ENCODE measurements around the gene PLCG2. TPM values are rescaled to one million over a fixed set of nuclear protein-coding genes. Genes with fewer than 3 reads are reported as not detected.

PLCG2 gene
- total RNA-seq, 2 donors from 2014 or later: 11.6 to 30.9 TPM

GRCh38 chr16:81936209-81937000, 157.3 kb downstream of the PLCG2 start:
- H3K36me3 ChIP-seq: no peaks in the 10 kb centered on the region
- H3K27me3 ChIP-seq (replicated peaks; ENCODE audit: insufficient read depth): no peaks in the 10 kb centered on the region
- no peaks in the 10 kb centered on the region for H3K9me3 ChIP-seq
- DNase-seq (ENCODE audit: low spot score) (no peak), ATAC-seq (ENCODE audit: insufficient number of reproducible peaks, low FRiP score, low read depth) (no peak)
- no peak overlapping the region for H3K4me3 ChIP-seq
- TF ChIP-seq, protein P1, sequence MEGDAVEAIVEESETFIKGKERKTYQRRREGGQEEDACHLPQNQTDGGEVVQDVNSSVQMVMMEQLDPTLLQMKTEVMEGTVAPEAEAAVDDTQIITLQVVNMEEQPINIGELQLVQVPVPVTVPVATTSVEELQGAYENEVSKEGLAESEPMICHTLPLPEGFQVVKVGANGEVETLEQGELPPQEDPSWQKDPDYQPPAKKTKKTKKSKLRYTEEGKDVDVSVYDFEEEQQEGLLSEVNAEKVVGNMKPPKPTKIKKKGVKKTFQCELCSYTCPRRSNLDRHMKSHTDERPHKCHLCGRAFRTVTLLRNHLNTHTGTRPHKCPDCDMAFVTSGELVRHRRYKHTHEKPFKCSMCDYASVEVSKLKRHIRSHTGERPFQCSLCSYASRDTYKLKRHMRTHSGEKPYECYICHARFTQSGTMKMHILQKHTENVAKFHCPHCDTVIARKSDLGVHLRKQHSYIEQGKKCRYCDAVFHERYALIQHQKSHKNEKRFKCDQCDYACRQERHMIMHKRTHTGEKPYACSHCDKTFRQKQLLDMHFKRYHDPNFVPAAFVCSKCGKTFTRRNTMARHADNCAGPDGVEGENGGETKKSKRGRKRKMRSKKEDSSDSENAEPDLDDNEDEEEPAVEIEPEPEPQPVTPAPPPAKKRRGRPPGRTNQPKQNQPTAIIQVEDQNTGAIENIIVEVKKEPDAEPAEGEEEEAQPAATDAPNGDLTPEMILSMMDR (IDR thresholded peaks at IDR 0.05): no peak
- H3K4me1 ChIP-seq (ENCODE audit: control insufficient read depth in 1 of 2, low read depth in 2 of 2): no peaks in the 10 kb centered on the region
- H3K27ac ChIP-seq: no peak overlapping the region

DNA sequence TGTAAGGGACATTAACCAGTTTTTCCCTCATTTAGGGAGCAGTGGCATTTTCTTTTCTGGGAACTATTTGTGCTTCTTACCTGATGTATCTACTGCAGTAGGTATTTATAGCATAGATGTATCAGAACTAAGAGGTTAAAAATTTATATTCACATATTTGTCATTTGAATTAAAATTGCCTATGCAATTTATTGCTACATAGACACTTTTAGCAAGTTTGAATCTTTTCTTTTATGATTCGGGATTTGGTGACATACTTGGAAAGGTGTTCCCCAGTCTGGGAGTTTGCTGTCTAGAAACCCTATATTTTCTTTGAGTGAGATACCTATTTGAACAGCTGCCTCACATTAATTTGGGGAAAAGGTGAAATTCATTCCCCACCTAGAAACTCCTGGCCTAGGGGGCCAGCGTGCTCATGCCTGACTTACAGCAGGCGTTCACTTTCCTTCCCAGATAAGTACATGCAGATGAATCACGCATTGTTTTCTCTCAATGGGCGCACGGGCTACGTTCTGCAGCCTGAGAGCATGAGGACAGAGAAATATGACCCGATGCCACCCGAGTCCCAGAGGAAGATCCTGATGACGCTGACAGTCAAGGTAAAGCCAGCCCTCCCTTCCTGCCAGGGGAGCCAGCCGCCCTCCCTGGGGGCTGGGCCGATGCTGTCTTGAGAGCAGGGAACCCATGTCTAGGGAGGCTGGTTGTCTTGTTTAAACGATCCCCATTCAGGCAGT, 158.4 kb downstream of the PLCG2 start:
- Histone ChIP-seq H3K4me1 (ENCODE audit: control insufficient read depth in 1 of 2, low read depth in 2 of 2) (no peaks in the 10 kb centered on the region), H3K4me3 (no peak overlapping the region), H3K27me3 (replicated peaks; ENCODE audit: insufficient read depth) (no peaks in the 10 kb centered on the region), H3K27ac (no peak overlapping the region), H3K9me3 (no peaks in the 10 kb centered on the region), H3K36me3 (no peaks in the 10 kb centered on the region)
- DNase-seq (ENCODE audit: low spot score) (no peak), ATAC-seq (ENCODE audit: insufficient number of reproducible peaks, low FRiP score, low read depth) (no peak)
- TF ChIP-seq, protein P1 (IDR thresholded peaks at IDR 0.05): no peak

DNA sequence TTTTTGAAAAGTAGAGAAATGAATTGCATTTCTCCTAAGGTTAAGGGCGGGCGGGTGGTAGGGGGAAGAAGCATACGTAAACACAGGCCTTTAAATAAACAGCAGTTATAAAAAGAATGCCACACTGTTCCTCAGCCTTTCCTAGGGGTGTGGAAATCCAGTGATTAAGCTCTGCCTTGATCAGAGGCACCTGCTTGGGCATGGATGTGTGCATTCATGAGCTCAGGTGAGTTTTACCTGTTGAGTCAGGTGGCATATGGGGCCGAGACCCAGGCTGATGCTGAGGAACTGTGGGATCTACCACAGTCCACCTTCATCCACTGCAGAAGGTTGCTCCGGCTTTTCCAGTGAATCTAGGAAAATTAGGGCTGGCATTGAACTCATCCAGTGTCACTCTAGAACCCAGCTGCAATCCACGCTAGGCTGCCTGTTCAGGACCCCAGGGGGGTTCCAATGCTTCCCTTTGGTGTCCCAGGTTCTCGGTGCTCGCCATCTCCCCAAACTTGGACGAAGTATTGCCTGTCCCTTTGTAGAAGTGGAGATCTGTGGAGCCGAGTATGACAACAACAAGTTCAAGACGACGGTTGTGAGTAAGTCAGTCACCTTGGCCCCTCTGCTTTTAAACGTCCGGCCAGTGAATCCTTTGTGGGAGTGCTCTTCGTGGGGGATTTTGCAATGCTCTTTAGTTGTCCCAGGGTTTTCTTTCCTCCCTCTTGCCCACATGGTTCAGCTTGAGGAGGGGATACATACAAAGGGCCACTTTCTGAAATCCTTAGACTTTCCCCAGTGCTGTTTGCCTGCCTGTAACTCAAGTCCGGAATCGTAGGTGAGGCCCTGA, 159.5 kb downstream of the PLCG2 start:
- Histone ChIP-seq H3K27me3 (replicated peaks; ENCODE audit: insufficient read depth) (no peaks in the 10 kb centered on the region), H3K4me3 (no peak overlapping the region), H3K36me3 (no peaks in the 10 kb centered on the region), H3K27ac (no peak overlapping the region), H3K4me1 (ENCODE audit: control insufficient read depth in 1 of 2, low read depth in 2 of 2) (no peaks in the 10 kb centered on the region), H3K9me3 (no peaks in the 10 kb centered on the region)
- DNase-seq (ENCODE audit: low spot score) (no peak), ATAC-seq (ENCODE audit: insufficient number of reproducible peaks, low FRiP score, low read depth) (no peak)
- TF ChIP-seq, protein P1 (IDR thresholded peaks at IDR 0.05): no peak

DNA sequence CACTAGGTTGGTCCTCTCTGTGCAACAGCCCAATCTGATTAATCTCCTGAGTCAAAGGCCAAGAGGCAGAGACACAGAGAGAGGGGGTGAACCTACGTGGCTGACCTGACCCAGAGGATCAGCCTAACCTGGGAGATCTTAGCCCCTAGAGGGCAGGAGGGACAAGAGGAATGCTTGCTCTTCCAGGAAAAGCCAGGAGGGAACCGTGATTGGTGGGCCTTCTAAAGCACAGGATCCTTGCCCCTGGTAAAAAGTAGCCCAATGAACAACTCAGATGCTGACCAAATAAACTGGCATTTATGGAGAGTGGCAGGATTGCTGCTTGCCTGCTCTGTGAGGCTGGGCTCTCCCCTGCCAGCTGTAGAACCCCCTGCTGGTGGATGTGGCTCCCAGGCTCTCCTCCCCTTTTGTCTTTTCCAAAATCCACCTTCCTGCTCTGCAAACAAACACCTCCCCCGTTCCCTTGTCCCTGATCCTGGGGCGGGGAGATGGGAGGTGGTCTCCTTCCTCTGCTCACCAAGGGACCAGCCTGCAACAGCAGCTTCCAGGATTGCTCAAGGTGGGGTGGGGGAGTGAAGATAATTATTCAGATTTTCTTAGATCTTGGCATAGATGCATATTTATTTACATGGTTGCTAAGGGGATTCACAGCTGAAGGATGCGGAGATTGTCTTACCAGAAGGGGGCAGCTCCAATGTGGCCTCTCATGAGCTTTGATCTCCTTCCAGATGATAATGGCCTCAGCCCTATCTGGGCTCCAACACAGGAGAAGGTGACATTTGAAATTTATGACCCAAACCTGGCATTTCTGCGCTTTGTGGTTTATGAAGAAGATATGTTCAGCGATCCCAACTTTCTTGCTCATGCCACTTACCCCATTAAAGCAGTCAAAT, 160.3 kb downstream of the PLCG2 start:
- TF ChIP-seq, protein P1 (IDR thresholded peaks at IDR 0.05): no peak
- H3K4me1 ChIP-seq (ENCODE audit: control insufficient read depth in 1 of 2, low read depth in 2 of 2): no peaks in the 10 kb centered on the region
- no peak for ATAC-seq (ENCODE audit: insufficient number of reproducible peaks, low FRiP score, low read depth)
- DNase-seq (ENCODE audit: low spot score): no peak
- H3K36me3 ChIP-seq: no peaks in the 10 kb centered on the region
- no peak overlapping the region for H3K4me3 ChIP-seq
- H3K9me3 ChIP-seq: no peaks in the 10 kb centered on the region
- no peaks in the 10 kb centered on the region for H3K27me3 ChIP-seq (replicated peaks; ENCODE audit: insufficient read depth)
- no peak overlapping the region for H3K27ac ChIP-seq
